Subcutaneous adipose tissue (tissue), 4 donors: Measurements from ENCODE around the gene NME4. TPM values are rescaled to one million over a fixed set of nuclear protein-coding genes. Genes with fewer than 3 reads are reported as not detected.

Experiments used
- total RNA-seq, 4 donors: library from RNA; depleted of rRNA; stranded (reverse); fragments of >200 nt; gene quantifications; one replicate each; pipeline ENCODE4 v1.1.0, GENCODE V29; 2016
- TF ChIP-seq, protein P1 (sequence below): fragments of 450-650 bp; IDR thresholded peaks from one replicate; pipeline ENCODE4 v1.5.1; 2016; ENCODE audit warnings: low read depth, mild to moderate bottlenecking, control low read depth, antibody characterized with exemption, moderate library complexity

The NME4 gene
- total RNA-seq, 4 donors from 2014 or later, result 62.1 to 120 (median 96.5) TPM

DNA sequence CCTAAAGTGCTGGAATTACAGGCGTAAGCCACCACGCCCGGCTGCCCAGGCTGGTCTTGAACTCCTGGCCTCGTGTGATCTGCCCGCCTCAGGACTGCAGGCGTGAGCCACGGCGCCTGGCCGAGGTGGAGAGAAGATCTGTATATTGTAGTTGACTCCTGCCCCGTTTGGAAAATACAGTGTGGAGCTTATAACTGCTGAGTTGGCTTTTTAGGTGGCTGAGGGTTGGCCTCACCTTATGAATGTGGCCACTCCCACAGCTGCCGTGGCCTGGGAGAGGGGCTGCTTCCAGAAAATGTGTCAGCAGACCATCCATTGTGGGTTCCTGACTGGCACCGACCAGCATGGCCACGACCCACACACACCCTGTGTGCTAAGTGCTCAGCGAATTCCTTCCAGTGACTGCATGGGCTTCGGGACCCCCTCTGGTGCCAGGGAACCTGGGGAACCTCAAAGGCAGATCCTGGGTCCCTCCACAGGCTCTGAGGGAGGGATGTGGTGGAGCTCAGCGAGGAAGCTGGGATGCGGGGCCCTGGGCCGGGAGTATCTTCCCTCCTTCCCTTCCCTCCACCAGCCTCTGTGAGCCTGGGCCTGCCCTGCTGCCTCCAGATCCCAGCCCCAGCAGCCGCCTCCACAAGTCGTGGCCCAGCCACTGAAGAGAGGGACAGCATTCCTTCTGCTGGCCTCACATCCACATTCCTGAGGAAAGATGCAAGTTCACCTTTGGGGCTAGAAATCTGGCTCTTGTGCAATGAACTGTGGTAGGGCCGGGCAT, 17.6 kb downstream of the NME4 start:
- TF ChIP-seq, protein P1, sequence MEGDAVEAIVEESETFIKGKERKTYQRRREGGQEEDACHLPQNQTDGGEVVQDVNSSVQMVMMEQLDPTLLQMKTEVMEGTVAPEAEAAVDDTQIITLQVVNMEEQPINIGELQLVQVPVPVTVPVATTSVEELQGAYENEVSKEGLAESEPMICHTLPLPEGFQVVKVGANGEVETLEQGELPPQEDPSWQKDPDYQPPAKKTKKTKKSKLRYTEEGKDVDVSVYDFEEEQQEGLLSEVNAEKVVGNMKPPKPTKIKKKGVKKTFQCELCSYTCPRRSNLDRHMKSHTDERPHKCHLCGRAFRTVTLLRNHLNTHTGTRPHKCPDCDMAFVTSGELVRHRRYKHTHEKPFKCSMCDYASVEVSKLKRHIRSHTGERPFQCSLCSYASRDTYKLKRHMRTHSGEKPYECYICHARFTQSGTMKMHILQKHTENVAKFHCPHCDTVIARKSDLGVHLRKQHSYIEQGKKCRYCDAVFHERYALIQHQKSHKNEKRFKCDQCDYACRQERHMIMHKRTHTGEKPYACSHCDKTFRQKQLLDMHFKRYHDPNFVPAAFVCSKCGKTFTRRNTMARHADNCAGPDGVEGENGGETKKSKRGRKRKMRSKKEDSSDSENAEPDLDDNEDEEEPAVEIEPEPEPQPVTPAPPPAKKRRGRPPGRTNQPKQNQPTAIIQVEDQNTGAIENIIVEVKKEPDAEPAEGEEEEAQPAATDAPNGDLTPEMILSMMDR, result no peak

- TF ChIP-seq, protein P1, result no peak
Observed at GRCh38 chr16:424033-424622, 27.1 kb downstream of the NME4 start.

DNA sequence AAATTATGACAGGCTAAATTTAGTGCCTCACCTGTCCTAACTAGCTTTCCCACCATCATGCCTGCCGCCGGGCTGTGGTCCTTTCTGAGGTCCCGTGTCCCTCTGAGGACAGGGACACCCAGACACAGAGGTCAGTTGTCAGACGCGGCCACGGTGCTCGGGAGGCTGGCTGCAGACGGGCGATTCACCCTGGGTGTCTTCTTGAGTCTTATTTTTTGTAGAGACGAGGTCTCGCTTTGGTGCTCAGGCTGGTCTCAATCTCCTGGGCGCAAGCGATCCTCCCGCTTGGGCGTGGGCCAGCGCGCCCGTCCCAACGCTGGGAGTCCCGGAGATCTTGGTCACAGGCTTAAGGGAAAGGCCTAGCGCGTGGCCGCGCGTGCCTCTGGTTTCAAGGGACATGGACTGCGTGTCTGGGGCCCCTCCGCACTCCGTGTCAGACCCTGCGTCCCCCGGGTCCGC, 27.7 kb downstream of the NME4 start:
- TF ChIP-seq, protein P1, result no peak

GRCh38 chr16:425082-425718, 28.2 kb downstream of the NME4 start, which contains the start of gene RAB11FIP3:
TSS of gene RAB11FIP3 (plus strand) at chr16:425649. CDS start at chr16:426007, 358 bp downstream.
- TF ChIP-seq, protein P1, result no peak

- TF ChIP-seq, protein P1, result no peak
Observed at GRCh38 chr16:425740-426114, 28.7 kb downstream of the NME4 start.

- TF ChIP-seq, protein P1, result no peak
Observed at GRCh38 chr16:426115-426905, 29.3 kb downstream of the NME4 start.

- TF ChIP-seq, protein P1, result no peak
Observed at GRCh38 chr16:426906-427249, 29.9 kb downstream of the NME4 start.
